Measurements from ENCODE around the gene TTC34.

DNA sequence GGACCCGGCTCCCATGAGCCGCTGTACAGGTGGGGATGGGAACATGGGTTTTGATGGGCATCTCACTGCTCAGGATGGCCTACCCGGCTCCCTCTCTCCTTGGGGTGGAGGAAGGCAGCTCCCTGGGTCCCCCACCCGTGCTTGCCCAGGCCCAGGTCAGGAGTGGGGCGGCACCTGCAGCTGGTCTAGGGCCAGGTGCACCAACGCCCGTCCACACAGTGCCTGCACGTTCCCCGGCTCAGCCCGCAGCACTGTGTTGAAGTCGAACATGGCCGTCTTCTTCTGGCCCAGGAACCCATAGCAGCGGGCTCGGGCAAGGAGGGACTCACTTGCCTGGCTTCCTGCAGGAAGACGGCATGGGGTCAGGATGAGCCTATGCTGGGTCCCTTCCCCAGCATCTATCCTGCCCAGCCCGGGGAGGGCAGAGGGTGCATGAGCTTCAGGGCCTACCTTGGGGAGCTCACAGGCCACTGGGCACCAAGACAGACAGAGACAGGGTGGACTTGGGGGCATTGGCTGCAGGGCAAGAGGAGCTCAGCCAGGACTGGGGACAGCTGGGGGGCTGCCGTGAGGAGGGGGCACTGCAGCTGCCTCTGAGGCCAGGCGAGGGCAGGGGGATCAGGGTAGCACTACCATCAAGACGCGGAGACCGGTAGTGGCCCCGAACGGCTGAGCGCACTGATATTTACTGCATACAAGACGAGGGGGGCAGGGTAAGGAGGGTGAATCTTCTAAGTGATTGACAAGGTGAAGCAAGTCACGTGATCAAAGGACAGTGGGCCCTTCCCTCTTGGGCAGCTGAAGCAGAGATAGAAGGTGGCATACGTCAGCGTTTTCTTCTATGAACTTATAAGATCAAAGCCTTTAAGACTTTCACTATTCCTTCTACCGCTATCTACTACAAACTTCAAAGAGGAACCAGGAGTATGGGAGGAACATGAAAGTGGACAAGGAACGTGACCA, 17.8 kb downstream of the TTC34 start:
- TF ChIP-seq GATA3 (IDR thresholded peaks at IDR 0.05; ENCODE audit: low read depth, low read length) (no peak), GATA2 (IDR thresholded peaks at IDR 0.05; ENCODE audit: low read depth, low read length) (no peak)
